Lower leg skin (tissue), 3 donors: ENCODE results near the gene EGFL7.

Source experiments
- CTCF ChIP-seq, 3 donors: fragments of 450-650 bp; IDR thresholded peaks; one replicate each; pipeline ENCODE4 v1.5.1; 2016; ENCODE audit warnings: antibody characterized with exemption in 3 of 3, mild to moderate bottlenecking in 3 of 3, moderate library complexity in 2 of 3
- POLR2A ChIP-seq, 2 donors: fragments of 450-650 bp; IDR thresholded peaks; one replicate each; pipeline ENCODE4 v1.6.1; 2016 to 2017; ENCODE audit warnings: antibody characterized with exemption in 2 of 2, mild to moderate bottlenecking in 1 of 2, moderate library complexity in 1 of 2

DNA sequence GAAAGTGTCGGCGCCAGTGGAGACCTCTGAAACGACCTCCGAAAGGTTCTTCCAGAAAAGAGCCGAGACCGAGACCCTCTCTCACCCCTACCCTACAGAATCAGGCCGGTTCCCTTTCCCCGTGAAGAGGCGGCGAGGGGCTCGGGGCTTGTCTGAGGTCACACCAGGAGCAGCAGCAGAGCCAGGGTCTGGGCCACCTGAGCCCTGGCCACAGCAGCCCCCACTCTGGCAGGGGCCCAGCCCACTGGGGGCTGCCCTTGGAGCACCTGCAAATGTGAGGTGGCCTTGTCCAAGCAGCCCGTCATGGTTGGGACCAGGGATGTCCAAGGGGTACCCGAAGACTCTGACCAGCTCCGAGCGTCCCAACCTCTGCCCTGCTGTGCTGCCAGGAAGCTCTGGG is 15.3 kb downstream of the EGFL7 start:
- TF ChIP-seq CTCF (IDR thresholded peaks at IDR 0.05) (no peak), POLR2A (IDR thresholded peaks at IDR 0.05) (no peak)
